T-cell (primary cell): ENCODE data around the gene CELF2. TPM values are rescaled to one million over a fixed set of nuclear protein-coding genes. Genes with fewer than 3 reads are reported as not detected.

Source experiments
- ATAC-seq, 4 experiments: fragments of 200-7000 bp in 3 of 4; fragments of 150-1000 bp in 1 of 4; cut with Tn5 transposase; replicated peaks in 1 of 4; 1 replicate in 3 of 4; 2 replicates in 1 of 4; pipeline ENCODE4 v1.10.0; 2021; ENCODE audit warnings: moderate library complexity in 3 of 4, mild to moderate bottlenecking in 2 of 4, moderate number of reproducible peaks in 1 of 4
- CTCF ChIA-PET, 2 donors: fragments of 300-600 bp; sonication (Branson Sonifier 250); formaldehyde crosslinking; loops; one replicate each; lab custom pipeline; 2022; ENCODE audit warnings: antibody characterized with exemption in 2 of 2; lab: Charles Lee
- POLR2A ChIA-PET, 2 donors: fragments of 300-600 bp; sonication (Branson Sonifier 250); formaldehyde crosslinking; loops; one replicate each; lab custom pipeline; 2022; ENCODE audit warnings: antibody characterized with exemption in 2 of 2; lab: Charles Lee
- DNase-seq, 35 experiments: peaks; one replicate each; pipeline versions ENCODE4 v3.0.0 to v3.0.0-alpha.2; 2013 to 2023
- H3K27ac ChIP-seq: one replicate; pipeline ENCODE4 v1.5.1; 2013; ENCODE audit warnings: low read length
- H3K27me3 ChIP-seq, 2 experiments: replicated peaks in 1 of 2; 1 replicate in 1 of 2; 2 replicates in 1 of 2; pipeline versions ENCODE4 v1.6.1 to v1.7.0; 2013; ENCODE audit warnings: low read length in 1 of 2, mixed read lengths in 1 of 2; ENCODE audit not compliant: control insufficient read depth in 2 of 2, insufficient read depth in 2 of 2; ENCODE audit errors: extremely low read depth in 1 of 2
- H3K36me3 ChIP-seq, 2 donors: 1 replicate in 1 of 2; 2 replicates in 1 of 2; pipeline versions ENCODE4 v1.6.1 to v1.7.0; 2013; ENCODE audit warnings: low read length in 1 of 2; ENCODE audit not compliant: control insufficient read depth in 2 of 2, insufficient read depth in 1 of 2; ENCODE audit errors: extremely low read depth in 1 of 2
- H3K4me1 ChIP-seq, 2 experiments: 1 replicate in 1 of 2; 2 replicates in 1 of 2; pipeline versions ENCODE4 v1.6.1 to v1.7.0; 2013; ENCODE audit warnings: low read length in 2 of 2, mixed read lengths in 1 of 2; ENCODE audit not compliant: insufficient read depth in 2 of 2, control insufficient read depth in 1 of 2; ENCODE audit errors: extremely low read depth in 1 of 2
- H3K4me3 ChIP-seq, 2 donors: 1 replicate in 1 of 2; 2 replicates in 1 of 2; pipeline versions ENCODE4 v1.5.1 to v1.7.0; 2013; ENCODE audit warnings: mild to moderate bottlenecking in 2 of 2, low read length in 1 of 2, moderate library complexity in 1 of 2; ENCODE audit not compliant: control insufficient read depth in 1 of 2; ENCODE audit errors: extremely low read depth in 1 of 2
- H3K9me3 ChIP-seq: 2 replicates; pipeline ENCODE4 v1.7.0; 2013
- H3K27ac Mint-ChIP-seq, 2 donors: one replicate each; pipeline ENCODE4 v1.8.0; 2020 to 2021; ENCODE audit warnings: mild to moderate bottlenecking in 2 of 2, mixed read lengths in 2 of 2
- H3K27me3 Mint-ChIP-seq, 2 donors: one replicate each; pipeline ENCODE4 v1.8.0; 2021 to 2022; ENCODE audit warnings: mixed read lengths in 2 of 2
- H3K36me3 Mint-ChIP-seq: one replicate; pipeline ENCODE4 v1.8.0; 2021; ENCODE audit warnings: mixed read lengths
- H3K4me1 Mint-ChIP-seq, 3 donors: one replicate each; pipeline ENCODE4 v1.8.0; 2020 to 2022; ENCODE audit warnings: mixed read lengths in 3 of 3, mild to moderate bottlenecking in 1 of 3
- H3K4me3 Mint-ChIP-seq, 3 donors: one replicate each; pipeline ENCODE4 v1.8.0; 2020 to 2022; ENCODE audit warnings: mild to moderate bottlenecking in 3 of 3, mixed read lengths in 3 of 3, moderate library complexity in 3 of 3
- H3K9me3 Mint-ChIP-seq, 3 donors: one replicate each; pipeline ENCODE4 v1.8.0; 2020 to 2022; ENCODE audit warnings: mixed read lengths in 3 of 3
- WGBS: methylation state at CpG from one replicate; pipeline ENCODE4 v1.1.5; 2013; ENCODE audit warnings: missing lambda C conversion rate; ENCODE audit not compliant: insufficient coverage; 5-methylcytosine and 5-hydroxymethylcytosine counted together
- total RNA-seq, 35 experiments: library from RNA in 6 of 35; stranded (reverse) in 6 of 35; fragments of 120-200 nt in 1 of 35; gene quantifications; one replicate each; pipeline versions ENCODE4 v1.2.1 to v1.2.4 and lab custom pipeline; 2013 to 2026

CELF2 gene
- total RNA-seq, 5 donors from 2014 or later (not counting 1 experiment from before 2014, with no cell fraction given), result 149 to 225 (median 166) TPM

DNA sequence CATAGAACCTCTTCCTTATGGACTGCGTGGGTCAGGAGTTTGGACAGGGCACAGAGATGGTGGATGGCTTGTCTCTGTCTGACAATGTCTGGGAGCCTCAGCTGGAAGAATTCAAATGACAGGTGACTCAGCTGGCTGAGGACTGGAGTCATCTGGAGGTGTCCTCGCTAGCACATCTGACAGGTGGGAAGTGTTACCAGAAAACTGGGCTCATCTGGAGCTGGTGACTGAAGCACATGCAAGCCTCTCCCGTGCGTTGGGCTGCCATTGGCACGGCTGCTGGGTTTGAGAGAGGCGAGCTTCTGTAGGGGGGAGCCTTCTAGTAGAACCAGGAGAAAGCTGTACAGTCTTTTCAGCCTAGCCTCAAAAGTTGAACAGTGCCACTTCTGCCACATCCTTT lies 71.0 kb downstream of the CELF2 start:
- DNase-seq, result no peak
- no peak overlapping the region for H3K4me3 ChIP-seq
- no peaks in the 10 kb centered on the region for H3K9me3 ChIP-seq
- 72% methylated on average over 5 of the region's 6 CpGs for WGBS
- POLR2A ChIA-PET, result no interaction called here
- Mint-ChIP-seq H3K36me3 (no peaks in the 10 kb centered on the region), H3K4me1 (no peaks in the 10 kb centered on the region), H3K4me3 (no peak overlapping the region), H3K9me3 (no peaks in the 10 kb centered on the region), H3K27ac (no peak overlapping the region), H3K27me3 (no peaks in the 10 kb centered on the region)
- no peak overlapping the region for H3K27ac ChIP-seq
- CTCF ChIA-PET, result interaction anchor here in 1 of 2 donors (0.5 kb wide), 1 partner anchor 75 kb away, joined by 3 read pairs; no protein-coding TSS in a partner anchor
- peaks cover 8 to 9% of the 10 kb centered on the region in 2 experiments for H3K4me1 ChIP-seq
- H3K27me3 ChIP-seq, result no peaks in the 10 kb centered on the region
- H3K36me3 ChIP-seq, result no peaks in the 10 kb centered on the region
- ATAC-seq, result peak; percentile 15 to 36 (median 20)

DNA sequence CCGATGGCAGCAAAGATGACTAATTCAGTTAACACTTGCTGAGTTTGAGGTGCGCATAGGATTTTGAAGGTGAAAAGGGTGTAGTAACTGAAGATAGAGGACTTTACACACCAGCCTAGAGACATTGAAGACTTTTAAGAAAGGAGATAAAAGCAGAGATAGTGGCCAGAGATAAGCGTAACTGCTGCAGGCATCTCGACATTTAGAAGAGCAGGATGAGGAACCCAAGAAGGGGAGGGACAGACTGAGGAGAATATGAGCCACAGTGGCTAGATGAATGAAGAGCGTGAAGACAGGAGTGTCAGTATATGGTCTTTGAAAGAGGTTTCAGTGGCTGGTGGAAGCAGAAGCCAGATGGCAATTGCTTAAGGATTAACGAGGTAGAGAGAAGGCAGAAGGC lies 71.6 kb downstream of the CELF2 start:
- Histone ChIP-seq H3K27ac (no peak overlapping the region), H3K9me3 (no peaks in the 10 kb centered on the region), H3K4me3 (no peak overlapping the region), H3K4me1 (peaks cover 8 to 9% of the 10 kb centered on the region in 2 experiments), H3K27me3 (no peaks in the 10 kb centered on the region), H3K36me3 (no peaks in the 10 kb centered on the region)
- Mint-ChIP-seq H3K27ac (no peak overlapping the region), H3K4me1 (no peaks in the 10 kb centered on the region), H3K27me3 (no peaks in the 10 kb centered on the region), H3K4me3 (no peak overlapping the region), H3K36me3 (no peaks in the 10 kb centered on the region), H3K9me3 (no peaks in the 10 kb centered on the region)
- POLR2A ChIA-PET, result no interaction called here
- 35% methylated on average over 4 of the region's 6 CpGs for WGBS
- DNase-seq, result no peak
- CTCF ChIA-PET, result interaction anchor here in 1 of 2 donors (0.5 kb wide), 1 partner anchor 75 kb away, joined by 3 read pairs; no protein-coding TSS in a partner anchor
- peak; percentile 48 to 58 (median 51) for ATAC-seq

DNA sequence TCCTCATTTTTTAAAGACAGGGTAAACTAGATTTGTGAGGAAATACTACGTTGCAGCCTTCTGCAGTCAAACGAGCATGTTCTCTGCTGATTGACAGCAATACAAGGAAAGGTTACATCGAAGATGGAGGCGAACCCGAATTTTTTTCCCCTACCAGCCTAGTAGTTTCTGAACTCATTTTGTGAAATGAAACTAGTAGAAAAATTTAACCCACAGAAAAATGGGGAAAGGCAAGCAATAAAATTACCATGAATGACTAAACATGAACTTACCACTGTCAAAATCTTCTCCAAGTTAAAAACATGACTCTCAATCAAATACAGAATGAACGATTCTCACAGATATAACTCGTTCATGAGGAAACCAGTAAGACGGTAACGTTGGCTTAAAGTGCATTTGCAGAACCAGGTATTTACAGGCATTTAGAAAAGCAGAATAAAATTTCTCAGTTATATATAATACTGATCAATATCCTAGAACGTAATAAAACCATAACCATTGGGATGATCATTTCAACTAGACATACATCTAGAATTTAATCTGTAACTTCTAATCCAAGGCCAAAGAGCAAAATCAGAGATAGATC lies 73.9 kb downstream of the CELF2 start:
- Mint-ChIP-seq H3K27me3 (peaks cover 0 to 2% of the 10 kb centered on the region in 2 donors), H3K4me3 (no peak overlapping the region), H3K27ac (no peak overlapping the region), H3K36me3 (no peaks in the 10 kb centered on the region), H3K9me3 (no peaks in the 10 kb centered on the region), H3K4me1 (no peaks in the 10 kb centered on the region)
- ChIA-PET POLR2A (no interaction called here), CTCF (no interaction called here)
- H3K4me1 ChIP-seq, result peaks cover 8 to 9% of the 10 kb centered on the region in 2 experiments
- no peaks in the 10 kb centered on the region for H3K27me3 ChIP-seq
- H3K36me3 ChIP-seq, result no peaks in the 10 kb centered on the region
- WGBS, result no CpG with 5 or more reads among the region's 10 CpGs
- no peak for DNase-seq
- H3K9me3 ChIP-seq, result no peaks in the 10 kb centered on the region
- no peak overlapping the region for H3K27ac ChIP-seq
- ATAC-seq, result no peak
- H3K4me3 ChIP-seq, result no peak overlapping the region

DNA sequence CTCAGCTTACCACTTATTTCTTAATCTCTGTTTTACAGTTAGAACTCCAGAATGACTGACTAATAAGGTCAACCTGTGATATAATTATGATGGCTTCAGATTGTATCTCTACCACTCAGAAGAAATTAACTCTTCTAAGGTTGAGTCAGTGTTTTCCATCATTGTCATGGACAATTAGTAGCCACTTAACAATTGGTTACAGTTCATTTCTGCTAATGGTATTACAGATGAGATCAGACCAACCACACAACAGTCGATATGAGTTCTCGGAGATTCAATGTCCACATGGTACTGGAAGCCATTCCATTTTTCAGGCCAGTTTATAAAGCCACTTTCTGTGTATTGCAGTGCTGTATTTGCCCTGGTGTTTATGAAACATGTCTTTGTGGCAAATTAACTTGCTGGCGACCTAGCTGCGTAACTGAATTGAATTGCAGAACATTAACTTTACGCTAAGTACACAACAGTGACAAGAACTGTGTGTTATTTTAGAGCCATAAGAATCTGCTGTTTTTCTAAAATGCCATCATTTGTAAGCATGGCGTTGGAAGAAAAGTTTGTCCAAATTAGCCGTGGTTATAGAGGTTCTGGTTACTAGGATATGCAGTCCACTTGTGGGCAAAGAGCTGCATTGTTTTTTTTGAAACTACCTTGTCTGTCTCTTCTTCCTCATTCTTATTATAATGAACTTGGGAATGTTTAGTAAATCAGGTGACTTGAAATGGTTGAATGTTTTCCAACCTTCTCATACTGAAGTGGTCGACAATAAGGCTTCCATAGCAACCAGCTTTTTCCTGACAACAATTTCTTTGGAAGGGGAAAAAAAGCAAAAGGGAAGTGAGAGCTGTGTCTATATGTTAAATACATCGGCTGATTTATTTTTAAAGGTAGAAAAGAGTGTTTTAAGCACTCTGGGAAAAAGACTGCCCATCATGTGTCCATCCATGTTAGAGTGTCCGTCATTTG lies 76.4 kb downstream of the CELF2 start:
- POLR2A ChIA-PET, result interaction anchor here in 1 of 2 donors (0.6 kb wide), 1 partner anchor 103 kb away, joined by 3 read pairs; no protein-coding TSS in a partner anchor
- Histone ChIP-seq H3K36me3 (no peaks in the 10 kb centered on the region), H3K27ac (no peak overlapping the region), H3K27me3 (peaks cover 0 to 3% of the 10 kb centered on the region in 2 experiments), H3K9me3 (no peaks in the 10 kb centered on the region), H3K4me1 (peaks cover under 1 to 7% of the 10 kb centered on the region in 2 experiments), H3K4me3 (no peak overlapping the region)
- Mint-ChIP-seq H3K36me3 (no peaks in the 10 kb centered on the region), H3K4me3 (no peak overlapping the region), H3K4me1 (no peaks in the 10 kb centered on the region), H3K27me3 (peaks cover 6 to 14% of the 10 kb centered on the region in 2 donors), H3K9me3 (no peaks in the 10 kb centered on the region), H3K27ac (no peak overlapping the region)
- CTCF ChIA-PET, result interaction anchor here in 1 of 2 donors (0.6 kb wide), 1 partner anchor 511 kb away, joined by 3 read pairs; no protein-coding TSS in a partner anchor
- ATAC-seq (no peak), DNase-seq (no peak)
- WGBS, result 98% methylated on average over 4 of the region's 10 CpGs

DNA sequence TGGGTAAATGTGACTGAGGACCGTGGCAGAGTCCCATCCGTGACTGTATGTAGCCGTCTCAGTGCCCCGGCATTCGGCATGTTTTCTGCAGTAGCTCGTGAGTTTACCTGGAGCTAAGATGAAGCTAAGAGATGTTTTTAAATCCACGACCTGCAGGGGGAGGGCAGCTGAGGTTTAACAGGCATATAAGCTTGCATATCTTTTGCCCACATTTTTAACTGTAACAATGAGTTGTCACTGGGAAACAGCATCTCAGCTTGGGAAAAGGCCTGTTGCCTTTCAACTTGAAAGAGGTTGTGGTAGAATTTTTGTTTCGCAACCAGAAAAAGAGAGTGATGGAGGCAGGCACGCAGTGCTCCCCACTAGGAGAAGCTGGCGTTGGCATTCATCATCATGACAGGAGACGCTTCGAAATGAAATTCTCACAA lies 77.7 kb downstream of the CELF2 start:
- peaks cover 0 to 3% of the 10 kb centered on the region in 2 experiments for H3K27me3 ChIP-seq
- ChIA-PET CTCF (interaction anchor here in 1 of 2 donors (1.4 kb wide), 1 partner anchor 17 kb away, joined by 3 read pairs; no protein-coding TSS in a partner anchor), POLR2A (interaction anchor here (0.6 kb wide), 2 partner anchors 70 to 1815 kb away, joined by 3 to 6 read pairs; no protein-coding TSS in a partner anchor)
- no peaks in the 10 kb centered on the region for H3K36me3 ChIP-seq
- no peak overlapping the region for H3K27ac ChIP-seq
- no peaks in the 10 kb centered on the region for H3K9me3 ChIP-seq
- DNase-seq, result no peak
- no peak overlapping the region for H3K27ac Mint-ChIP-seq
- H3K27me3 Mint-ChIP-seq, result peaks cover 6 to 14% of the 10 kb centered on the region in 2 donors
- H3K9me3 Mint-ChIP-seq, result no peaks in the 10 kb centered on the region
- H3K4me1 ChIP-seq, result no peaks in the 10 kb centered on the region
- H3K4me3 Mint-ChIP-seq, result no peak overlapping the region
- 92% methylated on average over 8 of the region's 12 CpGs for WGBS
- H3K36me3 Mint-ChIP-seq, result no peaks in the 10 kb centered on the region
- H3K4me3 ChIP-seq, result no peak overlapping the region
- no peak for ATAC-seq
- no peaks in the 10 kb centered on the region for H3K4me1 Mint-ChIP-seq

DNA sequence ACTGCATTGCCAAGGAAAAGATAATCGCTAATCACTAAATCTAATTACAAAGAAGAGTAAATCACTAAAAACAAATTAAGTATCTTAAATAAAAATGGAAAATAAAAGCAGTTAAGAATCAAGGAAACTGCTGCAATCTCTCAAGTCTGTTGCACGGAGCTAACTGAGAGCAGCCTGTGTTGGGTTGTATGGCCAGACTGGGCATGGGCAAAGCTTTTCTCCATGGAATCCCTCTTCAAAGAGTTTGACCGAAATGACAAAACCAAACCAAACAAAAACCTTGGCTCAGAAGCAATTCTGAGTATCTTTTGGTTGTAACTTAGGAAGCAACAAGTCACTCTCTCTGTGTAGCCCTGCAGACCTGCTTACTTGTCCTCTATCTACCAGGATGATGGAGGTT lies 78.8 kb downstream of the CELF2 start:
- no CpG with 5 or more reads among the region's 3 CpGs for WGBS
- no peak for DNase-seq
- peaks cover 6 to 15% of the 10 kb centered on the region in 2 donors for H3K27me3 Mint-ChIP-seq
- H3K27ac ChIP-seq, result no peak overlapping the region
- no peaks in the 10 kb centered on the region for H3K36me3 ChIP-seq
- H3K27ac Mint-ChIP-seq, result no peak overlapping the region
- no peak overlapping the region for H3K4me3 ChIP-seq
- POLR2A ChIA-PET, result interaction anchor here in 1 of 2 donors (0.5 to 0.6 kb wide), 2 partner anchors 91 to 176 kb away, joined by 3 to 4 read pairs; no protein-coding TSS in a partner anchor
- no peaks in the 10 kb centered on the region for H3K4me1 ChIP-seq
- no peaks in the 10 kb centered on the region for H3K9me3 Mint-ChIP-seq
- no peaks in the 10 kb centered on the region for H3K36me3 Mint-ChIP-seq
- CTCF ChIA-PET, result interaction anchor here (0.6 to 1.4 kb wide), 3 partner anchors 8 to 16 kb away, joined by 3 read pairs; no protein-coding TSS in a partner anchor
- no peaks in the 10 kb centered on the region for H3K9me3 ChIP-seq
- no peaks in the 10 kb centered on the region for H3K4me1 Mint-ChIP-seq
- peaks cover 0 to 3% of the 10 kb centered on the region in 2 experiments for H3K27me3 ChIP-seq
- no peak for ATAC-seq
- no peak overlapping the region for H3K4me3 Mint-ChIP-seq
